K562 (cell line): ENCODE results near the gene NACC1. TPM values are rescaled to one million over a fixed set of nuclear protein-coding genes. Genes with fewer than 3 reads are reported as not detected.
A peak's percentile ranks its signal among the peaks of the same experiment; 100 is the strongest.

ENCODE experiments used
- ATAC-seq: fragments of 200-7000 bp; cut with Tn5 transposase; 3 replicates; pipeline ENCODE4 v1.9.1; 2020; ENCODE audit warnings: moderate library complexity
- BruUV-seq: library from RNA; stranded (reverse); fragments of 400-500 nt; replicated peaks from 2 replicates; lab custom pipeline; 2021; lab: Mats Ljungman, UMichigan
- CTCF ChIA-PET: fragments of 300-600 bp; formaldehyde crosslinking; extraction: SDS; loops from one replicate; lab custom pipeline; 2021; ENCODE audit warnings: low intra/inter-chr PET ratio; lab: Yijun Ruan, JAX
- POLR2A ChIA-PET: fragments of 300-600, 350-650 bp; sonication (Branson Sonifier 250); formaldehyde crosslinking; extraction: SDS; loops from one replicate; lab custom pipeline; 2021; ENCODE audit warnings: antibody characterized with exemption, inconsistent platforms; lab: Yijun Ruan, JAX
- DNase-seq, 4 experiments: peaks; one replicate each; pipeline versions ENCODE4 v3.0.0 to v3.0.0-alpha.2; 2011 to 2018; ENCODE audit warnings: low spot score in 3 of 4, mixed read lengths in 3 of 4; ENCODE audit errors: extremely low read depth in 1 of 4
- FAIRE-seq: peaks from 2 replicates; lab custom pipeline; 2011; peaks lifted over from hg19 to GRCh38; lab: Jason Lieb, UNC
- H2AFZ ChIP-seq: 2 replicates; pipeline ENCODE4 v1.6.0; 2011; ENCODE audit warnings: low read depth, low read length, control low read depth, inconsistent platforms
- H3K27ac ChIP-seq: fragments of 200-600 bp; 3 replicates; pipeline ENCODE4 v1.8.0; 2011; ENCODE audit warnings: low read depth, mild to moderate bottlenecking, control low read depth, inconsistent platforms, low read length, moderate library complexity, mixed read lengths; ENCODE audit errors: extremely low read depth
- H3K27me3 ChIP-seq, 2 experiments: fragments of 300-600 bp in 1 of 2; 2 replicates in 1 of 2; 3 replicates in 1 of 2; pipeline versions ENCODE4 v1.6.0 to v1.8.0; 2011; ENCODE audit warnings: inconsistent platforms in 2 of 2, low read length in 2 of 2, mild to moderate bottlenecking in 1 of 2, mixed read lengths in 1 of 2, moderate library complexity in 1 of 2; ENCODE audit not compliant: control insufficient read depth in 2 of 2, insufficient read depth in 2 of 2
- H3K36me3 ChIP-seq: fragments of 300-600 bp; 3 replicates; pipeline ENCODE4 v1.8.0; 2011; ENCODE audit warnings: mild to moderate bottlenecking, low read length, inconsistent platforms; ENCODE audit not compliant: control insufficient read depth, insufficient read depth
- H3K4me1 ChIP-seq, 2 experiments: fragments of 200-600 bp in 1 of 2; replicated peaks in 1 of 2; 2 replicates in 1 of 2; 3 replicates in 1 of 2; pipeline versions ENCODE4 v1.5.1 to v1.8.0; 2011; ENCODE audit warnings: inconsistent platforms in 2 of 2, low read length in 2 of 2, mild to moderate bottlenecking in 1 of 2, mixed read lengths in 1 of 2, moderate library complexity in 1 of 2; ENCODE audit not compliant: control insufficient read depth in 2 of 2, insufficient read depth in 2 of 2
- H3K4me2 ChIP-seq: 2 replicates; pipeline ENCODE4 v1.6.1; 2011; ENCODE audit warnings: low read length, control low read depth, inconsistent platforms, mixed read lengths; ENCODE audit not compliant: insufficient read depth
- H3K4me3 ChIP-seq: fragments of 200-600 bp; sonication (generic), shearing (Covaris generic); 2 replicates; pipeline ENCODE4 v1.5.1; 2016; ENCODE audit warnings: control low read depth, inconsistent platforms
- H3K79me2 ChIP-seq: fragments of 200-600 bp; 3 replicates; pipeline ENCODE4 v1.8.0; 2011; ENCODE audit warnings: low read length, inconsistent platforms; ENCODE audit not compliant: control insufficient read depth, insufficient read depth
- H3K9ac ChIP-seq, 2 experiments: 2 replicates each; pipeline versions ENCODE4 v1.6.0 to v1.6.1; 2011; ENCODE audit warnings: low read depth in 2 of 2, low read length in 2 of 2, control low read depth in 1 of 2, inconsistent platforms in 1 of 2, mild to moderate bottlenecking in 1 of 2, mixed read lengths in 1 of 2; ENCODE audit not compliant: insufficient read depth in 1 of 2
- H3K9me1 ChIP-seq: one replicate; pipeline ENCODE4 v1.6.0; 2011; ENCODE audit warnings: inconsistent platforms, mild to moderate bottlenecking, low read length, moderate library complexity; ENCODE audit not compliant: control insufficient read depth, insufficient read depth
- H3K9me3 ChIP-seq: replicated peaks from 2 replicates; pipeline ENCODE4 v1.5.1; 2011; ENCODE audit warnings: low read depth, low read length, inconsistent platforms; ENCODE audit not compliant: control insufficient read depth, insufficient read depth
- H4K20me1 ChIP-seq: replicated peaks from 2 replicates; pipeline ENCODE4 v1.6.1; 2011; ENCODE audit warnings: low read length, inconsistent platforms, mixed read lengths; ENCODE audit not compliant: control insufficient read depth, insufficient read depth
- DPF2 ChIP-seq: fragments of 450-650 bp; IDR thresholded peaks from 2 replicates; pipeline ENCODE4 v1.6.1; 2016
- NFE2L1 ChIP-seq: fragments of 450-650 bp; IDR thresholded peaks from 2 replicates; pipeline ENCODE4 v1.6.1; 2016; ENCODE audit warnings: missing genetic modification characterization, low read depth, mild to moderate bottlenecking, missing compliant biosample characterization, moderate library complexity, borderline replicate concordance
- RBM22 ChIP-seq: fragments of 200-400 bp; formaldehyde crosslinking; IDR thresholded peaks from 2 replicates; pipeline ENCODE4 v1.6.1; 2018; ENCODE audit warnings: low read length, low read depth; ENCODE audit not compliant: poor library complexity, severe bottlenecking
- ZNF263 ChIP-seq: sonication (generic); formaldehyde crosslinking; IDR thresholded peaks from 2 replicates; pipeline ENCODE4 v1.8.0; 2022; ENCODE audit warnings: mild to moderate bottlenecking, missing genetic modification reagents, borderline replicate concordance
- ZNF347 ChIP-seq: fragments of 450-650 bp; formaldehyde crosslinking; IDR thresholded peaks from 2 replicates; pipeline ENCODE4 v1.4.0; 2020; ENCODE audit warnings: low read depth, mild to moderate bottlenecking, moderate library complexity
- ZNF431 ChIP-seq: sonication (generic); formaldehyde crosslinking; IDR thresholded peaks from 2 replicates; pipeline ENCODE4 v1.8.0; 2022; ENCODE audit warnings: mild to moderate bottlenecking, missing genetic modification reagents
- ZNF445 ChIP-seq: fragments of 250-450 bp; sonication (Bioruptor Pico); IDR thresholded peaks from 2 replicates; pipeline ENCODE4 v1.4.0; 2020; ENCODE audit warnings: low read depth, mild to moderate bottlenecking, moderate library complexity
- WGBS: fragments of 100-300 bp; shearing (Covaris generic); methylation state at CpG from one replicate; pipeline ENCODE4 v1.1.6; 2016; ENCODE audit warnings: low coverage, mixed read lengths; ENCODE audit not compliant: insufficient coverage; ENCODE audit errors: missing lambda C conversion rate; 5-methylcytosine and 5-hydroxymethylcytosine counted together
- in situ Hi-C: fragments of 300-500 bp; cut with MboI; formaldehyde crosslinking; loops from 4 replicates; pipeline ENCODE4 v1.15.0; 2018; ENCODE audit warnings: inconsistent platforms, mixed read lengths
- intact Hi-C: fragments of 100-400 bp; cut with micrococcal nuclease; formaldehyde crosslinking; loops from 2 replicates; pipeline ENCODE4 v1.14.2; 2022
- polyA plus RNA-seq, 8 experiments: library from polyadenylated mRNA; depleted of rRNA in 4 of 8; stranded (reverse) in 5 of 8; unstranded in 3 of 8; fragments of >200 nt; fragmentation: Nextera tagmentation in 2 of 8; fragmentation: Illumina TruSeq in 1 of 8; extraction: Ambion mirVana in 2 of 8; extraction: Trizol in 1 of 8; gene quantifications; 2 replicates each; pipeline versions ENCODE4 v1.2.1 to v1.2.3, GENCODE V29; 2011 to 2014; ENCODE audit warnings: inconsistent platforms in 1 of 8, missing spikeins in 1 of 8
- total RNA-seq, 7 experiments: library from RNA; depleted of rRNA in 6 of 7; stranded (reverse); fragments of >200 nt in 6 of 7; fragmentation: Illumina TruSeq in 2 of 7; extraction: Trizol in 2 of 7; gene quantifications; 2 replicates each; pipeline versions ENCODE4 v1.2.1 to v1.2.3, GENCODE V29; 2011 to 2021; ENCODE audit warnings: low replicate concordance in 1 of 7
- TF ChIP-seq, protein P1 (sequence below): IDR thresholded peaks from 2 replicates; pipeline ENCODE4 v1.6.1; 2014; ENCODE audit warnings: antibody characterized with exemption
- TF ChIP-seq, protein P2 (sequence below): fragments of 450-650 bp; IDR thresholded peaks from 2 replicates; pipeline ENCODE4 v1.6.1; 2017; ENCODE audit warnings: antibody characterized with exemption
- TF ChIP-seq, protein P3 (sequence below): fragments of 450-650 bp; IDR thresholded peaks from 2 replicates; pipeline ENCODE4 v1.6.1; 2016; ENCODE audit warnings: low read depth

Gene NACC1
- total and polyA plus RNA-seq, 9 of the 15 experiments (the other 6 are each of a cell fraction or from before 2014, with no cell fraction given): 0.04 to 96.6 (median 25.8) TPM

DNA sequence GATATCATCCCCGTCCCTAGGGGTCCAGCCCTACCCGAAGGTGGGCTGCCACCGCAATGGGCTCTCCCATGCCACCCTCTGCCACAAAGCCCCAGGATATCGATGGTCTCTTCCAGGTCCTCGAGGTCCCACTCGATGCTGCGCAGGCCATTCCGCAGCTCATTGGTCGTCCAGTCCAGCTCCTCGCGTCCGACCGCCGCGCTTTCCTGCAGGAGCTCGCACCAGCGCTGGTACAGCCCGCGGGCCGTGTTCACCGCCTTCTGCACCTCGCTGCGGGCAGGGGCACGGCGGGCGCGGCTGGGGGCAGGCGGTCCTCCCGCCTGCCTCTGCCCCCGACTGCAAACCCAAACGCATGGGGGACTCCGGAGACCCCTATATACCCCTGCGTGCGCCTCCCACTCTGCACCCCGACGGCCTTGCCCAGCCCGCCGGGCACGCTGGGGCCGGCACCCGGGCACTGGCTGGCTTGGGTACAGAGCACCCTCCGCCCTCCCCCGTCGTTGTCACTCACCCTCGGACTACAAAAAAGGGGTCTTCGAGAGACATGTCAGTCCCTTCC lies 31.6 kb downstream of the NACC1 start:
- Histone ChIP-seq H2AFZ (peak overlapping the region; percentile 81), H3K9me1 (no peaks in the 10 kb centered on the region), H3K27me3 (no peaks in the 10 kb centered on the region), H3K4me2 (peak overlapping the region; percentile 87), H3K79me2 (peaks cover 53% of the 10 kb centered on the region), H3K9ac (peak overlapping the region; percentile 91 to 96), H3K4me1 (peaks cover 5 to 58% of the 10 kb centered on the region in 2 experiments; a peak in 4 of 5 replicates), H3K4me3 (peak overlapping the region; percentile 97), H4K20me1 (peaks cover 16% of the 10 kb centered on the region), H3K9me3 (no peaks in the 10 kb centered on the region), H3K36me3 (peaks cover 18% of the 10 kb centered on the region; the same call in 1 of the 3 replicates), H3K27ac (peak overlapping the region; percentile 84; the same call in 2 of the 3 replicates)
- in situ Hi-C loops (no loop called here), intact Hi-C loops (loop anchor here (2.0 to 5.0 kb wide), 3 partner anchors 31 to 47 kb away; partner anchors contain the start of genes LYL1 and NACC1)
- WGBS: 4% methylated on average over 35 of the region's 46 CpGs
- POLR2A ChIA-PET: interaction anchor here (0.5 to 2.1 kb wide), 17 partner anchors 11 to 1824 kb away, joined by 3 to 17 read pairs (median 4); partner anchors contain the start of genes KLF1 and NACC1
- no peak for FAIRE-seq
- BruUV-seq: no TSS peak
- peak in 1 of 4 experiments; percentile 51 for DNase-seq
- ATAC-seq: no peak
- CTCF ChIA-PET: no interaction called here
- TF ChIP-seq, protein P1, sequence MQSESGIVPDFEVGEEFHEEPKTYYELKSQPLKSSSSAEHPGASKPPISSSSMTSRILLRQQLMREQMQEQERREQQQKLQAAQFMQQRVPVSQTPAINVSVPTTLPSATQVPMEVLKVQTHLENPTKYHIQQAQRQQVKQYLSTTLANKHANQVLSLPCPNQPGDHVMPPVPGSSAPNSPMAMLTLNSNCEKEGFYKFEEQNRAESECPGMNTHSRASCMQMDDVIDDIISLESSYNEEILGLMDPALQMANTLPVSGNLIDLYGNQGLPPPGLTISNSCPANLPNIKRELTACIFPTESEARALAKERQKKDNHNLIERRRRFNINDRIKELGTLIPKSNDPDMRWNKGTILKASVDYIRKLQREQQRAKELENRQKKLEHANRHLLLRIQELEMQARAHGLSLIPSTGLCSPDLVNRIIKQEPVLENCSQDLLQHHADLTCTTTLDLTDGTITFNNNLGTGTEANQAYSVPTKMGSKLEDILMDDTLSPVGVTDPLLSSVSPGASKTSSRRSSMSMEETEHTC: no peak
- TF ChIP-seq ZNF347 (CRISPR knock-in tag): no peak; the same call in 1 of the 2 replicates
- TF ChIP-seq, protein P2, sequence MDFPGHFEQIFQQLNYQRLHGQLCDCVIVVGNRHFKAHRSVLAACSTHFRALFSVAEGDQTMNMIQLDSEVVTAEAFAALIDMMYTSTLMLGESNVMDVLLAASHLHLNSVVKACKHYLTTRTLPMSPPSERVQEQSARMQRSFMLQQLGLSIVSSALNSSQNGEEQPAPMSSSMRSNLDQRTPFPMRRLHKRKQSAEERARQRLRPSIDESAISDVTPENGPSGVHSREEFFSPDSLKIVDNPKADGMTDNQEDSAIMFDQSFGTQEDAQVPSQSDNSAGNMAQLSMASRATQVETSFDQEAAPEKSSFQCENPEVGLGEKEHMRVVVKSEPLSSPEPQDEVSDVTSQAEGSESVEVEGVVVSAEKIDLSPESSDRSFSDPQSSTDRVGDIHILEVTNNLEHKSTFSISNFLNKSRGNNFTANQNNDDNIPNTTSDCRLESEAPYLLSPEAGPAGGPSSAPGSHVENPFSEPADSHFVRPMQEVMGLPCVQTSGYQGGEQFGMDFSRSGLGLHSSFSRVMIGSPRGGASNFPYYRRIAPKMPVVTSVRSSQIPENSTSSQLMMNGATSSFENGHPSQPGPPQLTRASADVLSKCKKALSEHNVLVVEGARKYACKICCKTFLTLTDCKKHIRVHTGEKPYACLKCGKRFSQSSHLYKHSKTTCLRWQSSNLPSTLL: no peak
- peak; percentile 69 for TF ChIP-seq RBM22
- TF ChIP-seq ZNF263 (CRISPR knock-in tag): peak; percentile 49; the same call in 1 of the 2 replicates
- TF ChIP-seq NFE2L1: no peak
- TF ChIP-seq, protein P3, sequence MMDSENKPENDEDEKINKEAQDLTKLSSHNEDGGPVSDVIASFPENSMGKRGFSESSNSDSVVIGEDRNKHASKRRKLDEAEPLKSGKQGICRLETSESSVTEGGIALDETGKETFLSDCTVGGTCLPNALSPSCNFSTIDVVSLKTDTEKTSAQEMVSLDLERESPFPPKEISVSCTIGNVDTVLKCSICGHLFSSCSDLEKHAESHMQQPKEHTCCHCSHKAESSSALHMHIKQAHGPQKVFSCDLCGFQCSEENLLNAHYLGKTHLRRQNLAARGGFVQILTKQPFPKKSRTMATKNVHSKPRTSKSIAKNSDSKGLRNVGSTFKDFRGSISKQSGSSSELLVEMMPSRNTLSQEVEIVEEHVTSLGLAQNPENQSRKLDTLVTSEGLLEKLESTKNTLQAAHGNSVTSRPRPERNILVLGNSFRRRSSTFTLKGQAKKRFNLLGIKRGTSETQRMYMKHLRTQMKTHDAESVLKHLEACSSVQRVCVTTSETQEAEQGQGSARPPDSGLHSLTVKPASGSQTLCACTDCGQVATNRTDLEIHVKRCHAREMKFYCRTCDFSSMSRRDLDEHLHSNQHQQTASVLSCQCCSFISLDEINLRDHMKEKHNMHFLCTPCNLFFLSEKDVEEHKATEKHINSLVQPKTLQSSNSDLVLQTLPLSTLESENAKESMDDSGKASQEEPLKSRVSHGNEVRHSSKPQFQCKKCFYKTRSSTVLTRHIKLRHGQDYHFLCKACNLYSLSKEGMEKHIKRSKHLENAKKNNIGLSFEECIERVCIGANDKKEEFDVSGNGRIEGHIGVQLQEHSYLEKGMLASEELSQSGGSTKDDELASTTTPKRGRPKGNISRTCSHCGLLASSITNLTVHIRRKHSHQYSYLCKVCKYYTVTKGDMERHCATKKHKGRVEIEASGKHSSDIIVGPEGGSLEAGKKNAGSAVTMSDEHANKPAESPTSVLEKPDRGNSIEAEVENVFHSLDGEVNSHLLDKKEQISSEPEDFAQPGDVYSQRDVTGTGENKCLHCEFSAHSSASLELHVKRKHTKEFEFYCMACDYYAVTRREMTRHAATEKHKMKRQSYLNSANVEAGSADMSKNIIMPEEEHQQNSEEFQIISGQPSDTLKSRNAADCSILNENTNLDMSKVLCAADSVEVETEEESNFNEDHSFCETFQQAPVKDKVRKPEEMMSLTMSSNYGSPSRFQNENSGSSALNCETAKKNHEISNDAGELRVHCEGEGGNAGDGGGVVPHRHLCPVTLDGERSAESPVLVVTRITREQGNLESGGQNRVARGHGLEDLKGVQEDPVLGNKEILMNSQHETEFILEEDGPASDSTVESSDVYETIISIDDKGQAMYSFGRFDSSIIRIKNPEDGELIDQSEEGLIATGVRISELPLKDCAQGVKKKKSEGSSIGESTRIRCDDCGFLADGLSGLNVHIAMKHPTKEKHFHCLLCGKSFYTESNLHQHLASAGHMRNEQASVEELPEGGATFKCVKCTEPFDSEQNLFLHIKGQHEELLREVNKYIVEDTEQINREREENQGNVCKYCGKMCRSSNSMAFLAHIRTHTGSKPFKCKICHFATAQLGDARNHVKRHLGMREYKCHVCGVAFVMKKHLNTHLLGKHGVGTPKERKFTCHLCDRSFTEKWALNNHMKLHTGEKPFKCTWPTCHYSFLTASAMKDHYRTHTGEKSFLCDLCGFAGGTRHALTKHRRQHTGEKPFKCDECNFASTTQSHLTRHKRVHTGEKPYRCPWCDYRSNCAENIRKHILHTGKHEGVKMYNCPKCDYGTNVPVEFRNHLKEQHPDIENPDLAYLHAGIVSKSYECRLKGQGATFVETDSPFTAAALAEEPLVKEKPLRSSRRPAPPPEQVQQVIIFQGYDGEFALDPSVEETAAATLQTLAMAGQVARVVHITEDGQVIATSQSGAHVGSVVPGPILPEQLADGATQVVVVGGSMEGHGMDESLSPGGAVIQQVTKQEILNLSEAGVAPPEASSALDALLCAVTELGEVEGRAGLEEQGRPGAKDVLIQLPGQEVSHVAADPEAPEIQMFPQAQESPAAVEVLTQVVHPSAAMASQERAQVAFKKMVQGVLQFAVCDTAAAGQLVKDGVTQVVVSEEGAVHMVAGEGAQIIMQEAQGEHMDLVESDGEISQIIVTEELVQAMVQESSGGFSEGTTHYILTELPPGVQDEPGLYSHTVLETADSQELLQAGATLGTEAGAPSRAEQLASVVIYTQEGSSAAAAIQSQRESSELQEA: no peak
- no peak for TF ChIP-seq ZNF445
- TF ChIP-seq ZNF431 (CRISPR knock-in tag): 0 out of 2 replicates have a peak, but pooled peaks have one; percentile 11
- TF ChIP-seq DPF2: no peak
